WTC11 (cell line): ENCODE data around the gene PTPRO.

Experiments
- CREB1 ChIP-seq: sonication (generic); formaldehyde crosslinking; IDR thresholded peaks from 2 replicates; pipeline ENCODE4 v1.8.0; 2023; ENCODE audit warnings: mild to moderate bottlenecking, missing genetic modification reagents
- CTCF ChIP-seq: fragments of 200-600 bp; IDR thresholded peaks from 2 replicates; pipeline ENCODE4 v1.8.0; 2022; ENCODE audit warnings: antibody characterized with exemption
- HMGXB4 ChIP-seq: sonication (generic); formaldehyde crosslinking; IDR thresholded peaks from 2 replicates; pipeline ENCODE4 v1.8.1; 2023; ENCODE audit warnings: mild to moderate bottlenecking, moderate library complexity, missing genetic modification reagents
- IRF2 ChIP-seq: sonication (generic); formaldehyde crosslinking; IDR thresholded peaks from 2 replicates; pipeline ENCODE4 v1.8.0; 2022; ENCODE audit warnings: low read depth, missing genetic modification reagents, borderline replicate concordance
- MLX ChIP-seq: sonication (generic); formaldehyde crosslinking; IDR thresholded peaks from 2 replicates; pipeline ENCODE4 v1.8.1; 2023; ENCODE audit warnings: mild to moderate bottlenecking, missing genetic modification reagents, moderate library complexity
- NFYB ChIP-seq: sonication (generic); formaldehyde crosslinking; conservative IDR thresholded peaks from 2 replicates; pipeline ENCODE4 v1.8.0; 2022; ENCODE audit warnings: low read depth, missing genetic modification reagents
- NR1H2 ChIP-seq: sonication (generic); formaldehyde crosslinking; IDR thresholded peaks from 2 replicates; pipeline ENCODE4 v1.9.0; 2021; ENCODE audit warnings: mild to moderate bottlenecking, moderate library complexity, missing genetic modification reagents
- NR3C1 ChIP-seq: sonication (generic); formaldehyde crosslinking; conservative IDR thresholded peaks from 2 replicates; pipeline ENCODE4 v1.8.1; 2023; ENCODE audit warnings: low read depth, mild to moderate bottlenecking, missing genetic modification reagents
- SP1 ChIP-seq: sonication (generic); formaldehyde crosslinking; conservative IDR thresholded peaks from 2 replicates; pipeline ENCODE4 v1.8.1; 2022; ENCODE audit warnings: missing genetic modification reagents
- TEAD1 ChIP-seq: sonication (generic); formaldehyde crosslinking; IDR thresholded peaks from 2 replicates; pipeline ENCODE4 v1.8.0; 2022; ENCODE audit warnings: mild to moderate bottlenecking, missing genetic modification reagents
- TP53 ChIP-seq: sonication (generic); formaldehyde crosslinking; IDR thresholded peaks from 2 replicates; pipeline ENCODE4 v1.8.1; 2023; ENCODE audit warnings: mild to moderate bottlenecking, missing genetic modification reagents
- ZNF138 ChIP-seq: sonication (generic); formaldehyde crosslinking; conservative IDR thresholded peaks from 2 replicates; pipeline ENCODE4 v1.8.1; 2022; ENCODE audit warnings: mild to moderate bottlenecking, moderate library complexity, missing genetic modification reagents
- TF ChIP-seq, protein P1 (sequence below): sonication (generic); formaldehyde crosslinking; IDR thresholded peaks from 2 replicates; pipeline ENCODE4 v1.8.1; 2022; ENCODE audit warnings: mild to moderate bottlenecking, moderate library complexity, missing genetic modification reagents

DNA sequence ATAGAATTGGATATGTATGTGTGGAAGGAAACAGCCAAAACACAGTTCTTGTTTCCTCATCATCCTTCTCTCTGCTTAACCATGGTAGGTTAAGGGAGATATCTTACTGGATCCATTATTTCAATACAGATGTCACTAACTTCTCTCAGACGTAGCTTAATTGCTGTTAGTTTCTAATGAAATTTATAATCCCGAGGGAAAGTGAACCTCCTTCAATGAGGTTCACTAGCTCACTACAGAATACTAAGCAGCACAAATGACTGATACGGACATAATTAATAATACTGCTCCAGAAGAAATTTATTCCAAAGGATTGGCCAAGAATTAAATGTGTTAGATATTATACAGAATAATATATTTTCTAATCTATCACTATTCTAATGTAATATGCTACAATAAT, 28.6 kb upstream of the PTPRO start:
- TF ChIP-seq CTCF (no peak), ZNF138 (CRISPR knock-in tag) (no peak), NFYB (CRISPR knock-in tag) (no peak), HMGXB4 (CRISPR knock-in tag) (no peak), TEAD1 (CRISPR knock-in tag) (no peak), CREB1 (no peak), MLX (no peak), IRF2 (no peak), NR1H2 (no peak), SP1 (CRISPR knock-in tag) (no peak), TP53 (no peak), NR3C1 (CRISPR knock-in tag) (no peak)
- TF ChIP-seq, protein P1, sequence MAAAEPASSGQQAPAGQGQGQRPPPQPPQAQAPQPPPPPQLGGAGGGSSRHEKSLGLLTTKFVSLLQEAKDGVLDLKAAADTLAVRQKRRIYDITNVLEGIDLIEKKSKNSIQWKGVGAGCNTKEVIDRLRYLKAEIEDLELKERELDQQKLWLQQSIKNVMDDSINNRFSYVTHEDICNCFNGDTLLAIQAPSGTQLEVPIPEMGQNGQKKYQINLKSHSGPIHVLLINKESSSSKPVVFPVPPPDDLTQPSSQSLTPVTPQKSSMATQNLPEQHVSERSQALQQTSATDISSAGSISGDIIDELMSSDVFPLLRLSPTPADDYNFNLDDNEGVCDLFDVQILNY (CRISPR knock-in tag) = no peak
